Duodenal mucosa (tissue), 2 donors: ENCODE results near the gene MAX.

Experiments
- H3K27ac ChIP-seq: one replicate; pipeline ENCODE4 v1.7.0; 2013; ENCODE audit warnings: low read depth, low read length
- H3K27me3 ChIP-seq, 2 donors: one replicate each; pipeline ENCODE4 v1.7.0; 2013; ENCODE audit warnings: low read length in 2 of 2, control low read depth in 1 of 2; ENCODE audit not compliant: insufficient read depth in 2 of 2, control insufficient read depth in 1 of 2
- H3K36me3 ChIP-seq, 2 donors: one replicate each; pipeline ENCODE4 v1.7.0; 2013; ENCODE audit warnings: low read length in 2 of 2, control low read depth in 1 of 2; ENCODE audit not compliant: insufficient read depth in 2 of 2, control insufficient read depth in 1 of 2
- H3K4me1 ChIP-seq, 2 donors: one replicate each; pipeline ENCODE4 v1.7.0; 2013; ENCODE audit warnings: low read length in 2 of 2, control low read depth in 1 of 2; ENCODE audit not compliant: insufficient read depth in 2 of 2, control insufficient read depth in 1 of 2
- H3K4me3 ChIP-seq, 2 donors: one replicate each; pipeline ENCODE4 v1.7.0; 2013; ENCODE audit warnings: low read length in 2 of 2, low read depth in 1 of 2
- H3K9ac ChIP-seq, 2 donors: one replicate each; pipeline ENCODE4 v1.7.0; 2013; ENCODE audit warnings: low read length in 2 of 2, low read depth in 1 of 2
- H3K9me3 ChIP-seq, 2 donors: one replicate each; pipeline ENCODE4 v1.7.0; 2013; ENCODE audit warnings: low read length in 2 of 2, control low read depth in 1 of 2; ENCODE audit not compliant: control insufficient read depth in 1 of 2

The MAX gene

GRCh38 chr14:65074449-65075150 lies 27.7 kb downstream of the MAX start:
- Histone ChIP-seq H3K36me3 (peaks cover 15 to 55% of the 10 kb centered on the region in 2 donors), H3K9ac (peak overlapping the region in 1 of 2 donors; percentile 13), H3K27ac (peak overlapping the region; percentile 41), H3K4me1 (peaks cover 50 to 56% of the 10 kb centered on the region in 2 donors), H3K4me3 (peak overlapping the region in 1 of 2 donors; percentile 32), H3K9me3 (no peaks in the 10 kb centered on the region), H3K27me3 (no peaks in the 10 kb centered on the region)

GRCh38 chr14:65073605-65074201 lies 28.6 kb downstream of the MAX start:
- Histone ChIP-seq H3K27ac (peak overlapping the region; percentile 67), H3K4me1 (peaks cover 55 to 59% of the 10 kb centered on the region in 2 donors), H3K4me3 (peak overlapping the region; percentile 6 to 29), H3K9ac (peak overlapping the region; percentile 19 to 44), H3K27me3 (no peaks in the 10 kb centered on the region), H3K9me3 (no peaks in the 10 kb centered on the region), H3K36me3 (peaks cover 15 to 52% of the 10 kb centered on the region in 2 donors)

- peak overlapping the region; percentile 60 for H3K27ac ChIP-seq
- H3K9ac ChIP-seq, result peak overlapping the region in 1 of 2 donors; percentile 44
- no peaks in the 10 kb centered on the region for H3K27me3 ChIP-seq
- no peaks in the 10 kb centered on the region for H3K9me3 ChIP-seq
- H3K4me3 ChIP-seq, result no peak overlapping the region
- H3K36me3 ChIP-seq, result peaks cover 16 to 49% of the 10 kb centered on the region in 2 donors
- peaks cover 55 to 59% of the 10 kb centered on the region in 2 donors for H3K4me1 ChIP-seq
Observed at GRCh38 chr14:65072937-65073336, 29.4 kb downstream of the MAX start.

GRCh38 chr14:65072256-65072655 lies 30.1 kb downstream of the MAX start:
- no peak overlapping the region for H3K9ac ChIP-seq
- H3K27me3 ChIP-seq, result no peaks in the 10 kb centered on the region
- peaks cover 16 to 43% of the 10 kb centered on the region in 2 donors for H3K36me3 ChIP-seq
- H3K9me3 ChIP-seq, result no peaks in the 10 kb centered on the region
- H3K27ac ChIP-seq, result no peak overlapping the region
- no peak overlapping the region for H3K4me3 ChIP-seq
- peaks cover 55 to 59% of the 10 kb centered on the region in 2 donors for H3K4me1 ChIP-seq

GRCh38 chr14:65071544-65071943 lies 30.8 kb downstream of the MAX start:
- Histone ChIP-seq H3K4me3 (peak overlapping the region in 1 of 2 donors; percentile 7), H3K9ac (no peak overlapping the region), H3K36me3 (peaks cover 11 to 36% of the 10 kb centered on the region in 2 donors), H3K27ac (no peak overlapping the region), H3K9me3 (no peaks in the 10 kb centered on the region), H3K27me3 (no peaks in the 10 kb centered on the region), H3K4me1 (peaks cover 55 to 59% of the 10 kb centered on the region in 2 donors)

GRCh38 chr14:65070471-65070976 lies 31.8 kb downstream of the MAX start:
- Histone ChIP-seq H3K9me3 (no peaks in the 10 kb centered on the region), H3K4me1 (peaks cover 55 to 59% of the 10 kb centered on the region in 2 donors), H3K36me3 (peaks cover 17 to 38% of the 10 kb centered on the region in 2 donors), H3K9ac (peak overlapping the region in 1 of 2 donors; percentile 35), H3K27me3 (no peaks in the 10 kb centered on the region), H3K27ac (no peak overlapping the region), H3K4me3 (peak overlapping the region; percentile 33 to 63)

GRCh38 chr14:65069874-65070413 lies 32.4 kb downstream of the MAX start:
- H3K27ac ChIP-seq, result no peak overlapping the region
- no peaks in the 10 kb centered on the region for H3K27me3 ChIP-seq
- H3K9me3 ChIP-seq, result no peaks in the 10 kb centered on the region
- peaks cover 18 to 38% of the 10 kb centered on the region in 2 donors for H3K36me3 ChIP-seq
- H3K4me1 ChIP-seq, result peaks cover 53 to 54% of the 10 kb centered on the region in 2 donors
- H3K4me3 ChIP-seq, result no peak overlapping the region
- H3K9ac ChIP-seq, result no peak overlapping the region

GRCh38 chr14:65065719-65066118 lies 36.6 kb downstream of the MAX start:
- no peak overlapping the region for H3K27ac ChIP-seq
- no peaks in the 10 kb centered on the region for H3K27me3 ChIP-seq
- peaks cover 37 to 67% of the 10 kb centered on the region in 2 donors for H3K36me3 ChIP-seq
- peaks cover 12 to 13% of the 10 kb centered on the region in 2 donors for H3K4me1 ChIP-seq
- H3K9ac ChIP-seq, result no peak overlapping the region
- no peak overlapping the region for H3K4me3 ChIP-seq
- no peaks in the 10 kb centered on the region for H3K9me3 ChIP-seq

GRCh38 chr14:65062096-65063075 lies 39.9 kb downstream of the MAX start:
- Histone ChIP-seq H3K36me3 (peaks cover 28 to 60% of the 10 kb centered on the region in 2 donors), H3K27me3 (no peaks in the 10 kb centered on the region), H3K9me3 (no peaks in the 10 kb centered on the region), H3K4me3 (no peak overlapping the region), H3K9ac (no peak overlapping the region), H3K4me1 (no peaks in the 10 kb centered on the region), H3K27ac (no peak overlapping the region)
